Inferior parietal cortex (tissue), 1 donor: ENCODE data around the gene FAM24B.
"Not testable (repeated sequence)": the region's sequence is repeated elsewhere in the genome, so short reads cannot be mapped to it uniquely, and the experiment has no call there.

Experiments used
- DNase-seq: peaks from one replicate; pipeline ENCODE4 v3.0.0-alpha.2; 2016; ENCODE audit errors: extremely low spot score

Gene FAM24B

DNA sequence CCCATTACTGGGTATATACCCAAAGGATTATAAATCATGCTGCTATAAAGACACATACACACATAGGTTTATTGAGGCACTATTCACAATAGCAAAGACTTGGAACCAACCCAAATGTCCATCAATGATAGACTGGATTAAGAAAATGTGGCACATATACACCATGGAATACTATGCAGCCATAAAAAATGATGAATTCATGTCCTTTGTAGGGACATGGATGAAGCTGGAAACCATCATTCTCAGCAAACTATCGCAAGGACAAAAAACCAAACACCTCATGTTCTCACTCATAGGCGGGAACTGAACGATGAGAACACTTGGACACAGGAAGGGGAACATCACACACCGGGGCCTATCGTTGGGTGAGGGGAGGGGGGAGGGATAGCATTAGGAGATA, 21.3 kb downstream of the FAM24B start:
- not testable (repeated sequence) for DNase-seq

- no peak for DNase-seq
These were observed 22.5 kb downstream of the FAM24B start for GRCh38 chr10:122856902-122857301.

DNA sequence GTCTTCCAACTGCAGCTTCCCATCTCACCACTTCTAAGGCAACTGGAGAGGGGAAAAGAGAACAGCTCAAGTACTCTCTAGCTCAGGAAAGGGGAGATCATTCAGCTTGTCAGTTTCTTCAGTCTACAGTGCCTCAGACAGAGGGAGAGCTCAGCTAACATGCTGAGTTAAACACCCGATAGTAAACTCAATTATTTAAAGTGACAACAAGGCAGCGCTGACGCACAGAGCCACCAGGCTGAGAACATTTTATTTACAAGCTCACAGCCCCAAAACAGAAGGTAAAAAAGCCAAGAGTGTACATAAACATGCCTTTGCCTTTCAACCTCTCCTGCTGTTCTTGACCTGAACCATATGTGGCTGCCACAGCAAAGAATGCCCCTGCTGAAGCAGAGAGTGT, 23.6 kb downstream of the FAM24B start:
- no peak for DNase-seq

DNA sequence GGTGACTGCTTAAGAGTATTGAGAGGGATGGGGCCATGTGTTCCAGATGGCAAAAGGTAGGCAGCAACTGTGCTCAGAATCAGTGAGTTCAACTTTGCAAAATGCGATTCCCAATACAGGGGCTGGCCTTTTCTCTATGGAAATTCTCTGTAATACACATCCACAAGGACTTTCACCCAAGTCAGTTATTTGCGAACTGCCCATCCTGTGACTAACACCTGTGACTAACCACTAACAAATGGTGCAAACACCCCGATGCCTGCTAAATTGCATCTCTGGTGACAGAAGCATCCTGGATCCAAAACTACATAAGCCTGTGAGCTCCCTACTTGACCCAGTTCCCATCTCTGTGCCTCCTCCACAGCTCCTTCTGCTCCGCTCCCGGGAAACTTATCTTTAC, 24.7 kb downstream of the FAM24B start:
- no peak for DNase-seq

DNA sequence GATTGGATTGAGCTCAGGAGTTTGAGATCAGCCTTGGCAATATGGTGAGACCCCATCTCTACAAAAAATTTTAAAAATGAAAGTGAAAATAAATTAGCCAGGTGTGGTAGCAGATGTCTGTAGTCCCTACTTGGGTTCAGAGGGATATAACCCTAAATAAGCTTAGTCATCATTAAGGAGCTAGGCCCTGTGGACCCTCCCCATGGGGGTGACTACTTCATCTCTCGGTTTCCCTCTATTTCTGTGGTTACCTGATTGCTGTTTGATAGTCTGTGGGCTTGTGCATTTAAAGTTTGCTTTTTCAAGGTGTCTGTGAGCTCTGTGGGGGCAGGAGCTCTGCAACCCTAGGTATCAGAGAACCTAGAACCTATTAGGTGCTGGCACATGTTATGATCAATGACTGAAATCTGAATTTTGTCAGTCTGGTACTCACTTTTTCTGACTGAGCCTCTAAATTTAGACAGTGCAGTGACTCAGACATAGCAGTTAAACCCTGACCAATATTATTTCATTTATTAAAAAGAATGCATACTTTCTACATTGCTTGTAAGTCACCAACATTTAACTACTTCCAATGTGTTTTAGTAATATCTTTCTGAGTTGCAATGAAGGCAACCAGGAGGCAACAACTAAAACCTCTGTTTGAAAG, 25.6 kb downstream of the FAM24B start:
- DNase-seq = no peak

- DNase-seq = no peak
These were observed 27.1 kb downstream of the FAM24B start for GRCh38 chr10:122852261-122852660.

- no peak for DNase-seq
These were observed 28.4 kb downstream of the FAM24B start for GRCh38 chr10:122850705-122851640.

- no peak for DNase-seq
These were observed 29.3 kb downstream of the FAM24B start for GRCh38 chr10:122849900-122850605.

GRCh38 chr10:122849090-122849489, 30.3 kb downstream of the FAM24B start:
- DNase-seq = no peak

- DNase-seq = no peak
These were observed 31.4 kb downstream of the FAM24B start for GRCh38 chr10:122847782-122848604.

DNA sequence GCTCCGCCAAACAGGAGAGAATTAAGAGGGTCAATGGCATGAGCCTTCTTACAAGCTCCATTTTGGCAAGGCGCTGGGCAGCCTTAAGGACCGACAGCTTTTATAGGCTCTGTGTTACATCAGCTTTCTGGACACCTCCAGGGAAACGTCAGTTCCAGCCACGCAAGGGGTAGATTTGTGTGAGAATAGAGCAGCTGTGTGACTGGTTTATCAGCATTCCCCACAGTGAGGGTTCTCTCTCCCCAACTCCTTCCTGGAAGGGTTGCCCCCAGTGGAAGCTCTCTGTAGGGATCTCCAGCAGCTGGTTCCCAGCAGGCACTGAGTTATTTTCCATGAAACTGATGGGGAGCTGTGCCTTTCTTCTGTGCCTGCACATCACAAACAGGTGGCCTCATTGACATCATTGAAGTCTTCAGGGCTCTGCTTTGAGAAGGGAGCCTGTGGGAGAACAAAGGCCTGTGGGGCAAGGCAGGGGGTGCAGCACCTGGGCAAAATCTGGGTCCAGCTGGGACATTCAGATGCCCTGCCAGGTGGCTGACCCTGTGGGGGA, 33.5 kb downstream of the FAM24B start, which contains the start of gene CUZD1:
TSS of gene CUZD1 (minus strand) at position 75 of the 550 bp plus-strand sequence. CDS start at position 61, 14 bp downstream.
- DNase-seq = no peak

DNA sequence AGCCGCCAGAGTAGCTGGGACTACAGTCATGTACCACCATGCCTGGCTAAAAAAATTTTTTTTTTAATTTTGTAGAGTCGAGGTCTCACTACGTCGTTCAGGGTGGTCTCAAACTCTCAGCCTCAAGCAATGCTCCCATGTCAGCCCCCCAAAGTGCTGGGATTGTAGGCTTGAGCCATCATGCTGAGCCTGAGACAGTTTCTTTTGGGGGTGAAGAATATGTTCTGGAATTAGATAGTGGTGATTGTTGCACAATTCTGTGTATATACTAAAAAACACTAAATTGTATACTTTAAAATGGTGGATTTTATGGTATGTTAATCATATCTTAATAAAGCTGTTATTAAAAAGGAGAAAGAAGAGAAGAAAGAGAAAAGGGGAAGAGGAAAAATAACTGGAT, 35.2 kb downstream of the FAM24B start:
- no peak for DNase-seq

DNA sequence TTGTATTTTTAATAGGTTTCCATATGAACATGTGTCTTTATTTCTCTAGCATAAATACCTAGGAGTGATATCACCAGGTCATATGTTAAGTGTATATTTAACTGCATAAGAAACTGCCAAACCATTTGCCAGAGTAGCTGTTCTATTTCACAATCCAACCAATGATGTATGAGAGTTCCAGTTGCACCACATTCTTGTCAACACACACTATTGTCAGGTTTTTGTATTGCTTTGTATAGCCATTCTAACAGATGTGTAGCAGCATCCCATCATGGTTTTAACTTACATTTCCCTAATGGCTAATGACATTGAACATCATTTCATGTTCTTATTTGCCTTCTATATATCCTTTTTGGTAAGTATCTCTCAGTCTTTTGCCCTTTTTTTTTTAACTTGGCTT, 37.8 kb downstream of the FAM24B start:
- DNase-seq = no peak

GRCh38 chr10:122839505-122839904, 39.9 kb downstream of the FAM24B start:
- DNase-seq = no peak

GRCh38 chr10:122838880-122839279, 40.5 kb downstream of the FAM24B start:
- no peak for DNase-seq

DNA sequence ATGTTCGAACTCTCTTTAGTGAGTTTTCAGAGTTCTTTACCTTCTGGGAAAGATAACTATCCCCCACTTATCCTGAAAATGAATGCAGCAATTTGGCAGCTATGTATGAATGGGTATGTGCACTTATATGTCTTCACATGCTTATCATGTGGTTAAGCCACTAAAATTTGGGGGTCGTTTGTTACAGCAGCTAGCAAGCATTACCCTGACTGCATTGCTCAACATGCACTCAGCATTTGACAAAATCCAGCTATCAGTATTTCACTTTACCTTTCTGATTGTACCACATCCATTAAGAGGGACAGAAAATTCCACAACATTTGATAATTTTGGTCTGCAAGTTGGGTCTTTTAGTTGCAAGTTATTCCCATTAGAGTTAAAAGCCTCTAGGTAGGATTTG, 43.5 kb downstream of the FAM24B start:
- no peak for DNase-seq

- DNase-seq = no peak
These were observed 48.4 kb downstream of the FAM24B start for GRCh38 chr10:122830965-122831353.

GRCh38 chr10:122830273-122830964, 49.0 kb downstream of the FAM24B start:
- DNase-seq = no peak

GRCh38 chr10:122829454-122829853, 49.9 kb downstream of the FAM24B start:
- DNase-seq = no peak

GRCh38 chr10:122828716-122829255, 50.6 kb downstream of the FAM24B start:
- DNase-seq = no peak
